ENCODE measurements around the gene LDLRAD4. TPM values are rescaled to one million over a fixed set of nuclear protein-coding genes. Genes with fewer than 3 reads are reported as not detected.

Gene LDLRAD4
- total RNA-seq, 4 donors from 2014 or later: 20.4 to 40.4 (median 35.3) TPM

- WGBS: 89% methylated on average over 10 of the region's 10 CpGs
- intact Hi-C loops (cut with DNase I): no loop called here
- no peak for TF ChIP-seq EP300 (IDR thresholded peaks at IDR 0.05)
- no peak for TF ChIP-seq CTCF (IDR thresholded peaks at IDR 0.05)
- no peak for TF ChIP-seq POLR2AphosphoS5 (IDR thresholded peaks at IDR 0.05)
- TF ChIP-seq POLR2A (IDR thresholded peaks at IDR 0.05; ENCODE audit: low read depth): no peak
- Histone ChIP-seq H3K4me1 (peaks cover 13 to 23% (median 20%) of the 10 kb centered on the region in 4 donors), H3K27ac (replicated peaks in 1 of 4) (no peak overlapping the region), H3K36me3 (no peaks in the 10 kb centered on the region), H3K27me3 (no peaks in the 10 kb centered on the region), H3K4me3 (no peak overlapping the region), H3K9me3 (no peaks in the 10 kb centered on the region)
- no peak for DNase-seq (ENCODE audit: extremely low spot score)
Observed at GRCh38 chr18:13638719-13639595, 420.4 kb downstream of the LDLRAD4 start.

GRCh38 chr18:13640266-13640860 lies 421.8 kb downstream of the LDLRAD4 start:
- TF ChIP-seq POLR2A (IDR thresholded peaks at IDR 0.05; ENCODE audit: low read depth): no peak
- no peak for TF ChIP-seq EP300 (IDR thresholded peaks at IDR 0.05)
- TF ChIP-seq CTCF (IDR thresholded peaks at IDR 0.05): no peak
- TF ChIP-seq POLR2AphosphoS5 (IDR thresholded peaks at IDR 0.05): no peak
- H3K4me1 ChIP-seq: peaks cover 13 to 23% (median 17%) of the 10 kb centered on the region in 4 donors
- peaks cover 5 to 9% (median 7%) of the 10 kb centered on the region in 4 donors for H3K36me3 ChIP-seq
- intact Hi-C loops (cut with DNase I): no loop called here
- no peaks in the 10 kb centered on the region for H3K9me3 ChIP-seq
- H3K27me3 ChIP-seq: no peaks in the 10 kb centered on the region
- DNase-seq (ENCODE audit: extremely low spot score): no peak
- H3K4me3 ChIP-seq: no peak overlapping the region
- WGBS: 84% methylated on average over 10 of the region's 10 CpGs
- peak overlapping the region in 1 of 4 donors; percentile 67 for H3K27ac ChIP-seq (replicated peaks in 1 of 4)

- WGBS: 43% methylated on average over 19 of the region's 84 CpGs
- intact Hi-C loops (cut with DNase I): no loop called here
- H3K27me3 ChIP-seq: no peaks in the 10 kb centered on the region
Observed at GRCh38 chr18:13641551-13642439, 423.2 kb downstream of the LDLRAD4 start.

More at GRCh38 chr18:13641551-13642439, 423.2 kb downstream of the LDLRAD4 start:
- Histone ChIP-seq H3K36me3 (peaks cover 7 to 22% (median 17%) of the 10 kb centered on the region in 4 donors), H3K27ac (replicated peaks in 1 of 4) (peak overlapping the region; percentile 67 to 77 (median 70)), H3K4me1 (peaks cover 13 to 23% (median 17%) of the 10 kb centered on the region in 4 donors), H3K9me3 (no peaks in the 10 kb centered on the region), H3K4me3 (peak overlapping the region; percentile 50 to 60 (median 54))
- no peak for DNase-seq (ENCODE audit: extremely low spot score)
- peak in 1 of 3 experiments; percentile 12 for TF ChIP-seq CTCF (IDR thresholded peaks at IDR 0.05)
- no peak for TF ChIP-seq POLR2AphosphoS5 (IDR thresholded peaks at IDR 0.05)
